ENCODE measurements around the gene TNKS2.

DNA sequence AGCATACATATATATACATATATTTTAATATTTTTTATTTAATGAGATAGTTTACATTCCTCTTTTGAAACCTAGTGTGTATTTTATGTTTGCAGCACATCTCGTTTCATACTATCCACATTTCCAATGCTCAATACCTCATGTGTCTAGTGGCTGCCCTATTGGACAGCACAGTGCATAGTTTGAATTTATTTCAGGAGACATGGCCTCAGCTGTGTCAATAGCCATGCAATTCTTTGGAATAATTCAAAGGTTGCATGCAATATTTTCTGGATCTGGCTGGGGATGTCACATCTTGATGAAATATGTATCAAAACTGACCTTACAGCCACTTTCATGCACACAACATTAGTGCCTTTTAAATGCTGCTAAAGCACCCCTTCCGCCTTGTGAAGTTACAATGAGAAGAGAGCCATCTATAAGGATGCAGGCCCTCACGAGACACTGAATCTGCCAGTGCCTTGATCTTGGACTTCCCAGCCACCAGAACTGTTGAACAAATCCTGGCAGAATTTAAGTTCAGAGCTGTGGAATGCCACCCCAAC is 98.1 kb downstream of the TNKS2 start:
- TF ChIP-seq CTCF (IDR thresholded peaks at IDR 0.05) = no peak
- no peak for TF ChIP-seq EZH2 (IDR thresholded peaks at IDR 0.05; ENCODE audit: borderline replicate concordance, insufficient read depth, low read depth, low read length, poor library complexity, severe bottlenecking)

All from B cell (primary cell).